Right atrium auricular region (tissue), 2 donors: Measurements from ENCODE around the gene EIF2S3. TPM values are rescaled to one million over a fixed set of nuclear protein-coding genes. Genes with fewer than 3 reads are reported as not detected.

Experiments used
- DNase-seq: peaks from one replicate; pipeline ENCODE4 v3.0.0-alpha.2; 2019; ENCODE audit warnings: low spot score
- H3K27ac ChIP-seq, 2 donors: fragments of 200-600 bp; sonication (generic); 1 replicate in 1 of 2; 2 replicates in 1 of 2; pipeline ENCODE4 v1.5.1; 2016 to 2019
- H3K27me3 ChIP-seq, 2 donors: fragments of 200-600 bp; sonication (generic); one replicate each; pipeline versions ENCODE4 v1.5.1 to v1.6.0; 2017 to 2019
- H3K36me3 ChIP-seq: fragments of 200-600 bp; sonication (generic); one replicate; pipeline ENCODE4 v1.5.1; 2016
- H3K4me1 ChIP-seq, 2 donors: fragments of 200-600 bp; sonication (generic); one replicate each; pipeline versions ENCODE4 v1.5.1 to v1.6.0; 2017 to 2019
- H3K4me3 ChIP-seq, 2 donors: fragments of 200-600 bp; sonication (generic); 1 replicate in 1 of 2; 2 replicates in 1 of 2; pipeline ENCODE4 v1.5.1; 2017 to 2019; ENCODE audit warnings: mild to moderate bottlenecking in 1 of 2, moderate library complexity in 1 of 2
- H3K9me3 ChIP-seq, 2 donors: fragments of 200-600 bp; sonication (generic); one replicate each; pipeline ENCODE4 v1.5.1; 2019
- CTCF ChIP-seq, 2 donors: fragments of 200-600 bp; sonication (generic); IDR thresholded peaks; one replicate each; pipeline ENCODE4 v1.5.1; 2019; ENCODE audit warnings: antibody characterized with exemption in 2 of 2
- total RNA-seq, 2 donors: library from RNA; depleted of rRNA; stranded (reverse); fragments of >200 nt; gene quantifications; one replicate each; pipeline ENCODE4 v1.1.0, GENCODE V29; 2016

Gene EIF2S3
- total RNA-seq, 2 donors from 2014 or later: 61.6 to 64.9 TPM

GRCh38 chrX:24081661-24082154, 27.0 kb downstream of the EIF2S3 start:
- H3K4me1 ChIP-seq: no peaks in the 10 kb centered on the region
- peaks cover 15% of the 10 kb centered on the region for H3K36me3 ChIP-seq
- H3K4me3 ChIP-seq: no peak overlapping the region
- no peaks in the 10 kb centered on the region for H3K27me3 ChIP-seq
- no peak overlapping the region for H3K27ac ChIP-seq
- peak in 1 of 2 donors; percentile 55 for TF ChIP-seq CTCF (IDR thresholded peaks at IDR 0.05)
- no peak for DNase-seq
- H3K9me3 ChIP-seq: no peaks in the 10 kb centered on the region

DNA sequence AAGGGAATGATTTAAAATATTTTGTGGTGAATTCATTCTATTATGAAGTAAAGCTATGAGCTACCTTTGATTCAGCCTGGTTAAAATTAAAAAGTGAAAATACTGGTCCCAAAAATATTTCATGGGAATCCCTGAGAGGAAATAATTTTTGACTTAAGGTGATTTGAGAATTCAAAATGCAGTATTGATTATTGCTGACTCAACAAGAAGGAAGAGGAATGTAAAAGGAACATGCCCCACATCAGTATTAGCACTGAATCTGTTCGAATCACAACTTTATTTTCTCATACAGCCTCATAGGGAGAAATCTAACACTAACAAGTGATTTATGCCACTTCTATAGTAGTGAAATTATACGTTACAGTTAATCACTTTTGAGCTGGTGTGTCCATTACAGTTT, 27.7 kb downstream of the EIF2S3 start:
- Histone ChIP-seq H3K4me1 (no peaks in the 10 kb centered on the region), H3K27me3 (no peaks in the 10 kb centered on the region), H3K4me3 (no peak overlapping the region), H3K36me3 (peaks cover 8% of the 10 kb centered on the region), H3K9me3 (no peaks in the 10 kb centered on the region), H3K27ac (no peak overlapping the region)
- no peak for DNase-seq
- TF ChIP-seq CTCF (IDR thresholded peaks at IDR 0.05): no peak

DNA sequence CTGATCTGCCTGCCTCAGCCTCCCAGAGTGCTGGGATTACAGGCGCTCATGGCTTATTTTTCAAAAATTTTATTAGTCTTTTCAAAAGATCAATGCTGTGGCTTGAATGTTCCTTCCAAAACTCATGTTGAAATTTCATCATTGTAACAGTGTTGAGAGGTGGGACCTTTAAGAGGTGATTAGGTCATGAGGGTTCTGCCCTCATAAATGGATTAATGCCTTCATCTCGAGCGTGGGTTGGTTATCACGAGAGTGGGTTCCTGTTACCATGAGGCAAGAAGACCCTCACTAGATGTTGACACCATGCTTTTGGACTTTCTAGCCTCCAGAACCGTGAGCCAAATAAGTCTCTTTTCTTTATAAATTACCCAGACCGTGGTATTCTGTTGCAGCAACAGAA, 30.3 kb downstream of the EIF2S3 start:
- H3K9me3 ChIP-seq: no peaks in the 10 kb centered on the region
- no peak overlapping the region for H3K4me3 ChIP-seq
- H3K27me3 ChIP-seq: no peaks in the 10 kb centered on the region
- no peak for TF ChIP-seq CTCF (IDR thresholded peaks at IDR 0.05)
- no peak for DNase-seq
- H3K4me1 ChIP-seq: no peaks in the 10 kb centered on the region
- H3K36me3 ChIP-seq: no peaks in the 10 kb centered on the region
- no peak overlapping the region for H3K27ac ChIP-seq

GRCh38 chrX:24090300-24091200, 35.8 kb downstream of the EIF2S3 start:
- H3K27me3 ChIP-seq: no peaks in the 10 kb centered on the region
- H3K9me3 ChIP-seq: no peaks in the 10 kb centered on the region
- no peak for TF ChIP-seq CTCF (IDR thresholded peaks at IDR 0.05)
- no peaks in the 10 kb centered on the region for H3K4me1 ChIP-seq
- no peak overlapping the region for H3K27ac ChIP-seq
- DNase-seq: no peak
- H3K36me3 ChIP-seq: no peaks in the 10 kb centered on the region
- H3K4me3 ChIP-seq: no peak overlapping the region

- DNase-seq: no peak
- no peak for TF ChIP-seq CTCF (IDR thresholded peaks at IDR 0.05)
- Histone ChIP-seq H3K9me3 (no peaks in the 10 kb centered on the region), H3K36me3 (no peaks in the 10 kb centered on the region), H3K27me3 (no peaks in the 10 kb centered on the region), H3K4me1 (no peaks in the 10 kb centered on the region), H3K27ac (no peak overlapping the region), H3K4me3 (no peak overlapping the region)
Observed at GRCh38 chrX:24093746-24094145, 39.0 kb downstream of the EIF2S3 start.
